HCT116 (cell line): ENCODE results near the gene C5orf46.

Source experiments
- EGR1 ChIP-seq: IDR thresholded peaks from 2 replicates; pipeline ENCODE4 v1.6.1; 2012; ENCODE audit warnings: low read depth
- EZH2 ChIP-seq: fragments of 200-600 bp; sonication (generic); IDR thresholded peaks from 2 replicates; pipeline ENCODE4 v1.6.1; 2017; ENCODE audit warnings: antibody characterized with exemption, mixed run types
- POLR2AphosphoS5 ChIP-seq: IDR thresholded peaks from 2 replicates; pipeline ENCODE4 v1.6.1; 2011; ENCODE audit warnings: mild to moderate bottlenecking, low read depth, low read length, moderate library complexity
- RAD21 ChIP-seq: IDR thresholded peaks from 2 replicates; pipeline ENCODE4 v1.6.1; 2012; ENCODE audit warnings: low read depth, mild to moderate bottlenecking
- SIN3A ChIP-seq: IDR thresholded peaks from 2 replicates; pipeline ENCODE4 v1.6.1; 2012; ENCODE audit warnings: low read depth
- TF ChIP-seq, protein P1 (sequence below), 3 experiments: fragments of 200-600 bp in 1 of 3; sonication (generic) in 1 of 3; IDR thresholded peaks in 2 of 3; conservative IDR thresholded peaks in 1 of 3; 2 replicates each; pipeline ENCODE4 v1.5.1; 2012 to 2017; ENCODE audit warnings: low read depth in 2 of 3, low read length in 2 of 3, antibody characterized with exemption in 1 of 3, borderline replicate concordance in 1 of 3, control low read depth in 1 of 3, mild to moderate bottlenecking in 1 of 3, mixed read lengths in 1 of 3, mixed run types in 1 of 3, moderate library complexity in 1 of 3; ENCODE audit not compliant: insufficient read depth in 1 of 3

DNA sequence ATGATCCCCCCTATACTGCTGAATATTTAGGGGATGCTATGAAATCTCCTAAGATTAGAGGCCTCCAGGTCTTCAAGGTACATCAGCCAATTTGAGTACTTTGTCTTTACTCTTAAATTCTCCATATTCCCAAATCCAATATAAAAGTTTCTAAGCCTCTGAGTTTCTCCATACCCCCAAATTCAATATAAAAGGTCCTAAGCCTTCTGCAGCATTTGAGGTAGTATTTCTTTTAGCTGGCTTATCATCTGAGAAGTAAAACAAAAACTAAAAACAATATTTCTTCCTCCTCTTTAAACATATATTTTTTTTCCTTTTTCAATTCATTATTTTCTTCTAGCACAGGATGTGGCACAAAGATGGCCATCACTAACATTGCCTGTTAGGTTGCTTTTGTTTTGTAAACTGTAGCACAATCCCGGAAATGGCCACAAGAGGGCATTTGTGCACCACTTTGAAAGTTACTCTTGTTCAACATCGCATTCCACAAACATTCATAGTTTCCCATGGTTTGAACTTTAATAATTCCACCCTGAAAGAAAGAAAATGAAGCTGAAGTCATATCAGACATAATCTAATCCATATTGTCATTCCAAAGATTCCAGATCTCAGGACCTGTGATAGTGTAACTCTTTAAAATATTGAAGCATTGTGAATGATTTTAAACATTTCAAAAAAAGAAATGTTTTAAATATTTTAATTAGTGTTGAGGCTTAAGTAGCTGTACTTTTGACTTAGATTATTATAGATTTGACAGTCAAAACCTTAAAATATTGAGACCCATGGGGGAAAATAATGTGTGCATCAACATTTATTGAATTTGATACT lies 48.8 kb downstream of the C5orf46 start:
- TF ChIP-seq, protein P1, sequence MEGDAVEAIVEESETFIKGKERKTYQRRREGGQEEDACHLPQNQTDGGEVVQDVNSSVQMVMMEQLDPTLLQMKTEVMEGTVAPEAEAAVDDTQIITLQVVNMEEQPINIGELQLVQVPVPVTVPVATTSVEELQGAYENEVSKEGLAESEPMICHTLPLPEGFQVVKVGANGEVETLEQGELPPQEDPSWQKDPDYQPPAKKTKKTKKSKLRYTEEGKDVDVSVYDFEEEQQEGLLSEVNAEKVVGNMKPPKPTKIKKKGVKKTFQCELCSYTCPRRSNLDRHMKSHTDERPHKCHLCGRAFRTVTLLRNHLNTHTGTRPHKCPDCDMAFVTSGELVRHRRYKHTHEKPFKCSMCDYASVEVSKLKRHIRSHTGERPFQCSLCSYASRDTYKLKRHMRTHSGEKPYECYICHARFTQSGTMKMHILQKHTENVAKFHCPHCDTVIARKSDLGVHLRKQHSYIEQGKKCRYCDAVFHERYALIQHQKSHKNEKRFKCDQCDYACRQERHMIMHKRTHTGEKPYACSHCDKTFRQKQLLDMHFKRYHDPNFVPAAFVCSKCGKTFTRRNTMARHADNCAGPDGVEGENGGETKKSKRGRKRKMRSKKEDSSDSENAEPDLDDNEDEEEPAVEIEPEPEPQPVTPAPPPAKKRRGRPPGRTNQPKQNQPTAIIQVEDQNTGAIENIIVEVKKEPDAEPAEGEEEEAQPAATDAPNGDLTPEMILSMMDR (IDR thresholded peaks at IDR 0.05 in 2 of 3, conservative IDR thresholded peaks at IDR 0.05 in 1 of 3; ENCODE audit: borderline replicate concordance in 1 of 3, insufficient read depth in 1 of 3, low read depth in 2 of 3, low read length in 2 of 3): peak; percentile 57 to 81 (median 76); a peak in 5 of 6 replicates
- TF ChIP-seq SIN3A: no peak
- no peak for TF ChIP-seq EGR1
- no peak for TF ChIP-seq EZH2
- no peak for TF ChIP-seq POLR2AphosphoS5
- peak; percentile 71 for TF ChIP-seq RAD21
